Endodermal cell (in vitro differentiated cells): ENCODE measurements around the gene CMC2. TPM values are rescaled to one million over a fixed set of nuclear protein-coding genes. Genes with fewer than 3 reads are reported as not detected.

Experiments used
- DNase-seq: peaks from one replicate; pipeline ENCODE4 v3.0.0-alpha.2; 2017
- H3K27ac ChIP-seq: 2 replicates; pipeline ENCODE4 v1.5.1; 2013; ENCODE audit warnings: mild to moderate bottlenecking, low read depth, low read length, moderate library complexity
- H3K27me3 ChIP-seq: 2 replicates; pipeline ENCODE4 v1.6.1; 2013; ENCODE audit warnings: mild to moderate bottlenecking, low read length, moderate library complexity; ENCODE audit not compliant: insufficient read depth, control insufficient read depth, poor library complexity, severe bottlenecking
- H3K36me3 ChIP-seq: 2 replicates; pipeline ENCODE4 v1.7.0; 2013; ENCODE audit warnings: mild to moderate bottlenecking, low read length, moderate library complexity; ENCODE audit not compliant: control insufficient read depth, insufficient read depth
- H3K4me1 ChIP-seq: one replicate; pipeline ENCODE4 v1.7.0; 2013; ENCODE audit warnings: low read length; ENCODE audit not compliant: control insufficient read depth, insufficient read depth
- H3K4me3 ChIP-seq: 2 replicates; pipeline ENCODE4 v1.5.1; 2013; ENCODE audit warnings: mild to moderate bottlenecking, low read length, moderate library complexity
- H3K9ac ChIP-seq: 2 replicates; pipeline ENCODE4 v1.6.1; 2013; ENCODE audit warnings: mild to moderate bottlenecking, low read length, moderate library complexity; ENCODE audit not compliant: poor library complexity, severe bottlenecking; ENCODE audit errors: extremely low read depth
- H3K9me3 ChIP-seq: 2 replicates; pipeline ENCODE4 v1.6.1; 2013; ENCODE audit warnings: mild to moderate bottlenecking, low read length, moderate library complexity; ENCODE audit not compliant: control insufficient read depth
- H3K27ac Mint-ChIP-seq: 2 replicates; pipeline ENCODE4 v1.8.0; 2020; ENCODE audit warnings: mixed read lengths
- H3K27me3 Mint-ChIP-seq: 2 replicates; pipeline ENCODE4 v1.8.0; 2021; ENCODE audit warnings: mild to moderate bottlenecking, mixed read lengths; ENCODE audit not compliant: insufficient read depth
- H3K36me3 Mint-ChIP-seq: 2 replicates; pipeline ENCODE4 v1.8.0; 2020; ENCODE audit warnings: low read depth, mixed read lengths
- H3K4me1 Mint-ChIP-seq: 2 replicates; pipeline ENCODE4 v1.8.0; 2020; ENCODE audit warnings: mixed read lengths
- H3K4me3 Mint-ChIP-seq: 2 replicates; pipeline ENCODE4 v1.8.0; 2020; ENCODE audit warnings: mild to moderate bottlenecking, moderate library complexity, mixed read lengths
- H3K9me3 Mint-ChIP-seq: 2 replicates; pipeline ENCODE4 v1.8.0; 2020; ENCODE audit warnings: mild to moderate bottlenecking, mixed read lengths
- CTCF ChIP-seq: fragments of 200-600 bp; sonication (generic); conservative IDR thresholded peaks from 2 replicates; pipeline ENCODE4 v1.5.0; 2021; ENCODE audit warnings: antibody characterized with exemption, mild to moderate bottlenecking
- WGBS, 2 experiments: methylation state at CpG; one replicate each; pipeline versions ENCODE4 v1.1.5 to v1.1.7; 2013; ENCODE audit warnings: missing lambda C conversion rate in 2 of 2, mixed read lengths in 1 of 2; ENCODE audit not compliant: insufficient coverage in 1 of 2, insufficient read length in 1 of 2; 5-methylcytosine and 5-hydroxymethylcytosine counted together
- total RNA-seq, 2 donors: library from RNA; stranded (reverse); fragmentation: NEBNext Ultra II Directional in 1 of 2; extraction: Animal tissue kit (Norgen Biotek cat#: 25700) in 1 of 2; gene quantifications; 2 replicates in 1 of 2; 3 replicates in 1 of 2; pipeline ENCODE4 v1.2.1, GENCODE V29; 2021

Gene CMC2
- total RNA-seq, 2 donors from 2014 or later, result 73.8 to 103 TPM

- Mint-ChIP-seq H3K27ac (no peak overlapping the region), H3K4me1 (peaks cover 7% of the 10 kb centered on the region), H3K27me3 (peaks cover 71% of the 10 kb centered on the region), H3K9me3 (no peaks in the 10 kb centered on the region), H3K36me3 (no peaks in the 10 kb centered on the region), H3K4me3 (peak overlapping the region; percentile 54)
- no peaks in the 10 kb centered on the region for H3K4me1 ChIP-seq
- no peaks in the 10 kb centered on the region for H3K9me3 ChIP-seq
- peak overlapping the region; percentile 74 for H3K4me3 ChIP-seq
- no peak for DNase-seq
- 82 to 84% methylated on average over 20 of the region's 20 CpGs for WGBS, 2 experiments
- no peak overlapping the region for H3K9ac ChIP-seq
- no peak for TF ChIP-seq CTCF
- H3K36me3 ChIP-seq, result no peaks in the 10 kb centered on the region
- H3K27ac ChIP-seq, result no peak overlapping the region
- H3K27me3 ChIP-seq, result peaks cover 40% of the 10 kb centered on the region
These were observed 74.0 kb downstream of the CMC2 start for GRCh38 chr16:80932708-80933095.

- no peaks in the 10 kb centered on the region for H3K9me3 Mint-ChIP-seq
- H3K4me3 Mint-ChIP-seq, result peak overlapping the region; percentile 54
- H3K27ac ChIP-seq, result no peak overlapping the region
- WGBS, 2 experiments, result 12 to 19% methylated on average over 30 to 67 of the region's 67 CpGs
- H3K4me1 ChIP-seq, result no peaks in the 10 kb centered on the region
- TF ChIP-seq CTCF, result no peak
- no peaks in the 10 kb centered on the region for H3K9me3 ChIP-seq
- H3K27ac Mint-ChIP-seq, result no peak overlapping the region
- peaks cover 4% of the 10 kb centered on the region for H3K4me1 Mint-ChIP-seq
- no peaks in the 10 kb centered on the region for H3K36me3 Mint-ChIP-seq
- H3K27me3 Mint-ChIP-seq, result peaks cover 76% of the 10 kb centered on the region
- H3K4me3 ChIP-seq, result peak overlapping the region; percentile 74
- H3K9ac ChIP-seq, result no peak overlapping the region
- peak; percentile 87 for DNase-seq
- H3K36me3 ChIP-seq, result no peaks in the 10 kb centered on the region
- H3K27me3 ChIP-seq, result peaks cover 40% of the 10 kb centered on the region
These were observed 74.6 kb downstream of the CMC2 start for GRCh38 chr16:80931801-80932707.

GRCh38 chr16:80924372-80924978 is 82.2 kb downstream of the CMC2 start:
- H3K27me3 Mint-ChIP-seq, result peaks cover 33% of the 10 kb centered on the region
- no peak overlapping the region for H3K27ac Mint-ChIP-seq
- Histone ChIP-seq H3K4me3 (no peak overlapping the region), H3K9ac (no peak overlapping the region), H3K27ac (no peak overlapping the region), H3K4me1 (no peaks in the 10 kb centered on the region), H3K9me3 (no peaks in the 10 kb centered on the region), H3K36me3 (no peaks in the 10 kb centered on the region), H3K27me3 (no peaks in the 10 kb centered on the region)
- H3K9me3 Mint-ChIP-seq, result no peaks in the 10 kb centered on the region
- peak; percentile 91 for TF ChIP-seq CTCF
- DNase-seq, result peak; percentile 95
- WGBS, 2 experiments, result 15 to 60% methylated on average over 1 to 8 of the region's 8 CpGs
- H3K4me3 Mint-ChIP-seq, result no peak overlapping the region
- no peaks in the 10 kb centered on the region for H3K4me1 Mint-ChIP-seq
- H3K36me3 Mint-ChIP-seq, result no peaks in the 10 kb centered on the region
